Loucy (cell line): Measurements from ENCODE around the gene SOX8.

Source experiments
- H2AFZ ChIP-seq: fragments of 200-600 bp; sonication (generic); 2 replicates; pipeline ENCODE4 v1.6.0; 2016; ENCODE audit warnings: antibody characterized with exemption, mild to moderate bottlenecking, low read length, moderate library complexity
- H3F3A ChIP-seq: fragments of 200-600 bp; 2 replicates; pipeline ENCODE4 v1.6.0; 2016; ENCODE audit warnings: antibody characterized with exemption, low read depth, mild to moderate bottlenecking
- H3K27me3 ChIP-seq: fragments of 200-600 bp; sonication (generic); 2 replicates; pipeline ENCODE4 v1.6.1; 2014; ENCODE audit warnings: low read length, mild to moderate bottlenecking; ENCODE audit not compliant: insufficient read depth, poor library complexity, severe bottlenecking
- H3K36me3 ChIP-seq: fragments of 200-600 bp; sonication (generic); 2 replicates; pipeline ENCODE4 v1.6.1; 2016; ENCODE audit warnings: low read length; ENCODE audit not compliant: insufficient read depth
- H3K4me1 ChIP-seq: fragments of 200-600 bp; sonication (generic); 2 replicates; pipeline ENCODE4 v1.5.1; 2014; ENCODE audit warnings: low read length, mild to moderate bottlenecking; ENCODE audit not compliant: insufficient read depth, poor library complexity, severe bottlenecking
- H3K4me2 ChIP-seq: fragments of 200-600 bp; sonication (generic); 2 replicates; pipeline ENCODE4 v1.6.0; 2014; ENCODE audit warnings: antibody characterized with exemption, low read length, low read depth, mild to moderate bottlenecking; ENCODE audit not compliant: poor library complexity, severe bottlenecking
- H3K4me3 ChIP-seq: fragments of 200-600 bp; sonication (generic); 2 replicates; pipeline ENCODE4 v1.5.1; 2014; ENCODE audit warnings: low read length, mild to moderate bottlenecking, mixed read lengths; ENCODE audit not compliant: poor library complexity, severe bottlenecking
- H3K79me2 ChIP-seq: fragments of 200-600 bp; sonication (generic); 2 replicates; pipeline ENCODE4 v1.6.1; 2014; ENCODE audit warnings: low read length; ENCODE audit not compliant: insufficient read depth
- H3K9ac ChIP-seq: fragments of 200-600 bp; sonication (generic); 2 replicates; pipeline ENCODE4 v1.6.0; 2014; ENCODE audit warnings: mild to moderate bottlenecking, low read depth, low read length, moderate library complexity; ENCODE audit not compliant: poor library complexity, severe bottlenecking
- H3K9me2 ChIP-seq: fragments of 200-600 bp; sonication (generic); replicated peaks from 2 replicates; pipeline ENCODE4 v1.6.1; 2016; ENCODE audit warnings: low read depth, low read length, mixed read lengths
- H3K9me3 ChIP-seq: fragments of 200-600 bp; sonication (generic); 2 replicates; pipeline ENCODE4 v1.6.1; 2014; ENCODE audit warnings: mild to moderate bottlenecking, antibody characterized with exemption, low read length, low read depth; ENCODE audit not compliant: insufficient read depth
- H4K20me1 ChIP-seq: fragments of 200-600 bp; sonication (generic); 2 replicates; pipeline ENCODE4 v1.6.0; 2014; ENCODE audit warnings: antibody characterized with exemption, low read length, mild to moderate bottlenecking; ENCODE audit not compliant: insufficient read depth, poor library complexity, severe bottlenecking
- CTCF ChIP-seq: fragments of 200-600 bp; sonication (generic); conservative IDR thresholded peaks from 2 replicates; pipeline ENCODE4 v1.5.1; 2014; ENCODE audit warnings: mild to moderate bottlenecking, antibody characterized with exemption, low read length
- EZH2phosphoT487 ChIP-seq: fragments of 200-600 bp; IDR thresholded peaks from 2 replicates; pipeline ENCODE4 v1.6.1; 2018; ENCODE audit warnings: antibody characterized with exemption, mild to moderate bottlenecking, moderate library complexity, borderline replicate concordance

SOX8 gene

GRCh38 chr16:981695-982144 is at the start of gene SOX8:
TSS of gene SOX8 (plus strand) at chr16:981770. CDS start at chr16:981923, 153 bp downstream.
- H2AFZ ChIP-seq = no peak within 1 kb of the TSS
- H3K79me2 ChIP-seq = no peaks in the 10 kb centered on the region
- H3K9me2 ChIP-seq = no peaks in the 10 kb centered on the region
- no peak within 1 kb of the TSS for H3K9ac ChIP-seq
- TF ChIP-seq CTCF = no peak
- H4K20me1 ChIP-seq = no peaks in the 10 kb centered on the region
- no peaks in the 10 kb centered on the region for H3K9me3 ChIP-seq
- H3K4me3 ChIP-seq = no peak within 1 kb of the TSS
- H3K36me3 ChIP-seq = no peaks in the 10 kb centered on the region
- no peak within 1 kb of the TSS for H3K4me2 ChIP-seq
- no peaks in the 10 kb centered on the region for H3F3A ChIP-seq
- no peaks in the 10 kb centered on the region for H3K4me1 ChIP-seq
- H3K27me3 ChIP-seq = no peaks in the 10 kb centered on the region

GRCh38 chr16:932831-933330 is 48.7 kb upstream of the SOX8 start:
- no peaks in the 10 kb centered on the region for H3K36me3 ChIP-seq
- no peaks in the 10 kb centered on the region for H3K27me3 ChIP-seq
- TF ChIP-seq EZH2phosphoT487 (no peak), CTCF (no peak)
- H3K9me3 ChIP-seq = no peaks in the 10 kb centered on the region
- no peak overlapping the region for H2AFZ ChIP-seq
- no peaks in the 10 kb centered on the region for H3K79me2 ChIP-seq
- no peak overlapping the region for H3K9ac ChIP-seq
- H3K4me3 ChIP-seq = no peak overlapping the region
- H3K4me1 ChIP-seq = no peaks in the 10 kb centered on the region
- H3K9me2 ChIP-seq = no peaks in the 10 kb centered on the region
- no peaks in the 10 kb centered on the region for H3F3A ChIP-seq
- no peak overlapping the region for H3K4me2 ChIP-seq
- H4K20me1 ChIP-seq = no peaks in the 10 kb centered on the region

GRCh38 chr16:933581-933980 is 48.0 kb upstream of the SOX8 start:
- TF ChIP-seq CTCF (no peak), EZH2phosphoT487 (no peak)
- no peaks in the 10 kb centered on the region for H3K9me2 ChIP-seq
- H3K4me2 ChIP-seq = no peak overlapping the region
- H3F3A ChIP-seq = no peaks in the 10 kb centered on the region
- no peak overlapping the region for H3K4me3 ChIP-seq
- no peaks in the 10 kb centered on the region for H3K79me2 ChIP-seq
- H4K20me1 ChIP-seq = no peaks in the 10 kb centered on the region
- no peak overlapping the region for H3K9ac ChIP-seq
- no peaks in the 10 kb centered on the region for H3K36me3 ChIP-seq
- H3K9me3 ChIP-seq = no peaks in the 10 kb centered on the region
- H3K4me1 ChIP-seq = no peaks in the 10 kb centered on the region
- H2AFZ ChIP-seq = no peak overlapping the region
- no peaks in the 10 kb centered on the region for H3K27me3 ChIP-seq
